Neutrophil (primary cell): ENCODE data around the gene CD79A.
"Not testable (repeated sequence)": the region's sequence is repeated elsewhere in the genome, so short reads cannot be mapped to it uniquely, and the experiment has no call there.

Experiments used
- H3K27ac ChIP-seq: fragments of 200-600 bp; sonication (generic); 2 replicates; pipeline ENCODE4 v1.5.1; 2016; ENCODE audit warnings: mild to moderate bottlenecking, moderate library complexity
- H3K27me3 ChIP-seq: fragments of 200-600 bp; sonication (generic); 2 replicates; pipeline ENCODE4 v1.6.0; 2016; ENCODE audit warnings: mild to moderate bottlenecking
- H3K36me3 ChIP-seq: fragments of 200-600 bp; sonication (generic); 2 replicates; pipeline ENCODE4 v1.5.1; 2017
- H3K4me1 ChIP-seq, 2 experiments: fragments of 200-600 bp in 1 of 2; sonication (generic) in 1 of 2; 1 replicate in 1 of 2; 2 replicates in 1 of 2; pipeline versions ENCODE4 v1.5.1 to v1.6.1; 2013 to 2016; ENCODE audit warnings: low read depth in 1 of 2, low read length in 1 of 2, mild to moderate bottlenecking in 1 of 2, moderate library complexity in 1 of 2; ENCODE audit not compliant: control insufficient read depth in 1 of 2, insufficient read depth in 1 of 2
- H3K4me3 ChIP-seq, 2 experiments: fragments of 200-600 bp in 1 of 2; sonication (generic) in 1 of 2; 1 replicate in 1 of 2; 2 replicates in 1 of 2; pipeline ENCODE4 v1.5.1; 2013 to 2016; ENCODE audit warnings: low read depth in 1 of 2, low read length in 1 of 2, mild to moderate bottlenecking in 1 of 2, moderate library complexity in 1 of 2
- H3K9me3 ChIP-seq: fragments of 200-600 bp; sonication (generic); 2 replicates; pipeline ENCODE4 v1.5.1; 2016
- TF ChIP-seq, protein P1 (sequence below): fragments of 200-600 bp; sonication (generic); IDR thresholded peaks from 2 replicates; pipeline ENCODE4 v1.5.1; 2016; ENCODE audit warnings: antibody characterized with exemption

CD79A gene

DNA sequence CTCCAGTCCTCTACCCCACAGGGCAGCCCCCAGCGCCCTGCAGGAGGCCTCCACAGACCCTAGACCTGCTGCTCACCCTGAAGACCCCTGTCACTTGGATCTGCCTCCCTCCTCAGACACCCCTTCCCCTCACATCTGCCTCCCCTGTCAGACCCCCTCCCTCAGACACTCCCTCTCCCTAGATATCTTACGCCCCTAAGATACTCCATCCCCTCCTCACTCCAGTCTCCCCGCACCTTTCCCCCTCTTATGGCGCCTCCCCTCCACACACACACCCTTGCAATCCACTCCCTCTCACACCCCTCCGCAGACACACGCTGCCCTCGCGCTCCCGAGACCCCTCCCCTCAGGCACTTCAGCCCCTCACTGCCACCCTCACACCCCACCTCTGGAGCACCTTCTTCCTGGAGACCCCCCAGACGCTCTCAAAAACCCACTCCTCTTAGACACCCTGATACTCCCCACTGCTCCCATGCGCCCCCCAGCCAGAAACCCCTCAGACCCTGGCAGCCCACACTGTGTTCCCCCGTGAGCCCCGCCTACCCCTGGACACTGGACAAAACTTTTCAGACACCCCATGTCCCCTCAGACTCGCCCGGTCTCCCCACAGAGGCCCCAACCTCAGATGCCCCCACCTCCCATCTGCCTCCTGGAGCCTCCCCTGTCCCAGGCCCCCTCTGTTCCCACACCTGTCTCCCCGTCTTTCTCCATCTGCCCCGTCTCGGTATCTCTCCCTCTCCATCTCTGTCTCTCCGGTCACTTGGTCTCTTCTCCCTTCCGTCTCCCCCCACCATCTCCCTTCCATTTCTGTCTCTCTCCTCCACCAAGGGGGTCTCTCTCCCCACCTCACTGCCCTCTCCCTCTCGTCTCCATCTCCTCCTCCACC is 36.7 kb downstream of the CD79A start:
- Histone ChIP-seq H3K27ac (no peak overlapping the region), H3K36me3 (peaks cover 8% of the 10 kb centered on the region), H3K9me3 (no peaks in the 10 kb centered on the region), H3K4me3 (no peak overlapping the region), H3K27me3 (peaks cover 84% of the 10 kb centered on the region), H3K4me1 (no peaks in the 10 kb centered on the region)
- TF ChIP-seq, protein P1, sequence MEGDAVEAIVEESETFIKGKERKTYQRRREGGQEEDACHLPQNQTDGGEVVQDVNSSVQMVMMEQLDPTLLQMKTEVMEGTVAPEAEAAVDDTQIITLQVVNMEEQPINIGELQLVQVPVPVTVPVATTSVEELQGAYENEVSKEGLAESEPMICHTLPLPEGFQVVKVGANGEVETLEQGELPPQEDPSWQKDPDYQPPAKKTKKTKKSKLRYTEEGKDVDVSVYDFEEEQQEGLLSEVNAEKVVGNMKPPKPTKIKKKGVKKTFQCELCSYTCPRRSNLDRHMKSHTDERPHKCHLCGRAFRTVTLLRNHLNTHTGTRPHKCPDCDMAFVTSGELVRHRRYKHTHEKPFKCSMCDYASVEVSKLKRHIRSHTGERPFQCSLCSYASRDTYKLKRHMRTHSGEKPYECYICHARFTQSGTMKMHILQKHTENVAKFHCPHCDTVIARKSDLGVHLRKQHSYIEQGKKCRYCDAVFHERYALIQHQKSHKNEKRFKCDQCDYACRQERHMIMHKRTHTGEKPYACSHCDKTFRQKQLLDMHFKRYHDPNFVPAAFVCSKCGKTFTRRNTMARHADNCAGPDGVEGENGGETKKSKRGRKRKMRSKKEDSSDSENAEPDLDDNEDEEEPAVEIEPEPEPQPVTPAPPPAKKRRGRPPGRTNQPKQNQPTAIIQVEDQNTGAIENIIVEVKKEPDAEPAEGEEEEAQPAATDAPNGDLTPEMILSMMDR = no peak

DNA sequence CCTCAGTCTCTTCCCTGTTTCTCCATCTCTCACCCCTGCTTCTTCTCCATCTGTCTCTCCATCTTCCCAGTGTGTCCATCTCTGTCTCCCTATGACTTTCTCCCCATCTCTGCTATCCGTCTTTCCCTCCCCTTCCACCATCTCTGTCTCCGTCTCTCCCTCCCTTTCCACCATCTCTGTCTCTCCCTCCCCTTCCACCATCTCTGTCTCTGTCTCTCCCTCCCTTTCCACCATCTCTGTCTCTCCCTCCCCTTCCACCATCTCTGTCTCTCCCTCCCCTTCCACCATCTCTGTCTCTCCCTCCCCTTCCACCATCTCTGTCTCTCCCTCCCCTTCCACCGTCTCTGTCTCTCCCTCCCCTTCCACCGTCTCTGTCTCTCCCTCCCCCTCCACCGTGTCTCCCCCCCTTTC is 37.4 kb downstream of the CD79A start:
- H3K4me3 ChIP-seq, H3K27ac ChIP-seq, H3K9me3 ChIP-seq, H3K36me3 ChIP-seq, H3K4me1 ChIP-seq: not testable (repeated sequence)
- peaks cover 90% of the 10 kb centered on the region for H3K27me3 ChIP-seq

DNA sequence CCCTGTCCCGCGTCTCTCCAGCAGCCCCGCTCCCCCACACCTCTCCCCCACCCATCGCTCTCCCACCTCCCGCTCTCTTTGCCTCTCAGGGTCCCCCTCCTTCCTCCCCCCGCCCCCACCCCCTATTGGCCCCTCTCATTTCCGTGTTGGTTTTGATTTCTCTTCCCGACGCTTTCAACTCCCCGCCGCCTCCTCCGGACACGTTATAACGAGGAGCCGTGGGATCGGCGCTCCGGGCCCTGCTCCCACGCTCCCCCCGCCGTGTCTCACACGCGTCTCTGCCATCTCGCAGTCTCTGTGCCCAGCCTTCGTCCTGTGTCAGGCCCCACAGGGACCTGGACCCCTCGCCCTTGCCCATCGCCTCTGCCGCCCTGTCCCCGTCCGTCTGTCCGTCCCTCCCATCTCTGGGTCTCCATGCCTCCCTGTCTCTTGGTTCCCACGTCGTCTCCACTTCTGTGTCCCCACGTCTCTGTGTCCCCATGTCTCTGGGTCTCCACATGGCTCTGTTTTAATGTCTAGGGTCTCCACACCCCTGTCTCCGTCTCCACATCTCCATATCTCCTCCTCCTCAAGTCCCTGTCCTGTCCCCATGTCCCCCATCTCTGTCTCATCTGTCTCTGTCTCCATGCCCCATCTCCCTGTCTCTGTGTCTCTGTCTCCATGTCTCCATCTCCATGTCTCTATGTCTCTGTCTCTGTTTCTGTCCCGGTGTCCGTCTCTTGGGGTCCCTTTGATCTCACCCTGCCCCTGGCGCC is 38.1 kb downstream of the CD79A start:
- Histone ChIP-seq H3K4me3 (no peak overlapping the region), H3K4me1 (no peaks in the 10 kb centered on the region), H3K36me3 (no peaks in the 10 kb centered on the region), H3K27ac (no peak overlapping the region), H3K9me3 (no peaks in the 10 kb centered on the region), H3K27me3 (peaks cover 98% of the 10 kb centered on the region)
- TF ChIP-seq, protein P1 = no peak

DNA sequence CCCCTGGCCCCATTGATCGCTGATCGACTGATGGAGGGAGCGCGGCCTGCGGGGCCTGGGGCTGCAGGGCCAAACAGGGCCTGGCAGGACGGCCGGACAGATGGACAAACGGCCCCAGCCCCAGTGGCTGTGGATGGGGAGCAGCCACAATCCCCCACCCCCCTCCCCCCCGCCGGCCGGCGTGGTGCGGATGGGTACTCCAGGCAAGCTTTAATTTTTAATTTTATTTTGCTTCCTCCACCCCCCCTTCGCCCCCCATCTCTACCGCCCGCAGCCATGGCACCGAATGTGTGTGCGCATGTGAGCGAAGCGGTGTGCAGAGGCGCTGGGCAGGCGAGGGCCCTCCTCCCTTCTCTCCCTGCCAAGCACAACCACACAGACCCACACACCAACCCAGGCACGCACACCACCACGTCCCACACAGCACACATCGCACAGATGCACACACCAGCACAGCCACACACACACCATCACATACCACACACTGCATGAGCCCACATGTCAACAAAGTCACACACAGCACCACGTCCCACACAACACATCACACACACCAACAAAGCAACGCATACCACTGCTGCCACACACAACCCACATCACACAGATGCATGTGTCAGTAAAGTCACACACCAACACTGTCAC is 38.8 kb downstream of the CD79A start:
- no peaks in the 10 kb centered on the region for H3K36me3 ChIP-seq
- no peaks in the 10 kb centered on the region for H3K9me3 ChIP-seq
- H3K27ac ChIP-seq = no peak overlapping the region
- no peaks in the 10 kb centered on the region for H3K4me1 ChIP-seq
- H3K27me3 ChIP-seq = peaks cover 100% of the 10 kb centered on the region
- TF ChIP-seq, protein P1 = no peak
- H3K4me3 ChIP-seq = no peak overlapping the region

DNA sequence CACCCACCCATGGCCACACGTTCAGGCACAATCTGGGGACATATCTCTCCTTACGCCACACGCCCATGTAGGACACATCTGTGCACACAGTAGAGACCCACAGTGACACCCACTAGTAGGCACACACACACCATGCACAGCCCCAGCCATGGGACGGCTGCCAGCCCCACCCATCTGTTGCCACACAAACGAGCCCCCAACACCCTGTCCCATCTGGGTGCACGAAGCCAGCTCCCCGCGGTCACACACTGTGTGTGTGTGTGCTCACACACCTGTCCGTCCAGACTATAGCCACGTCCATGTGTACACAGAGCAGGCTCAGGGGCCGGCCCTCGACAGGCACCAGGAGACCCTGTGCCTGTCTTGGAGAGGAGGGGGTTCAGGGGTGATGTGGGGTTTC is 40.6 kb downstream of the CD79A start:
- H3K4me1 ChIP-seq = no peaks in the 10 kb centered on the region
- H3K4me3 ChIP-seq = no peak overlapping the region
- H3K36me3 ChIP-seq = no peaks in the 10 kb centered on the region
- TF ChIP-seq, protein P1 = no peak
- H3K27me3 ChIP-seq = peaks cover 100% of the 10 kb centered on the region
- H3K9me3 ChIP-seq = no peaks in the 10 kb centered on the region
- H3K27ac ChIP-seq = no peak overlapping the region
